ENCODE data around the gene DOK6. TPM values are rescaled to one million over a fixed set of nuclear protein-coding genes. Genes with fewer than 3 reads are reported as not detected.

The DOK6 gene
- total RNA-seq, 4 donors from 2014 or later, result 0.20 to 0.37 (median 0.30) TPM

DNA sequence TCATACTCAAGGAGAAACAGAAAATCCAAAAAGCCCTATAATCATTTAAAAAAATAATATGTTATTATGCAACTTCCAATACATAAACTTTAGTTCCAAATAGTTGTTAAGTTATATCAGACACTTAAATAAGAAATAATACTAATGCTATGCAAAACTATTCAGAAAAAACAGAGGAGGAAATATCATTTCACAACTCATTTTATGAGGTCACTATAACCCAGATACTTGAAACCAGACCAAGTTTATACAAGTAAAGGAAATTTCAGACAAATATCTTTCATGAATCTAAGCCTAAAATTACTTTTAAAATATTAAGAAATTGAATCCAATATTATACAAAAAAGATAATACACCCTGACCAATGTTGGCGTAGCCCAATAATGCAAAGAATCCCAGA is 286.2 kb downstream of the DOK6 start:
- intact Hi-C loops (cut with DNase I; ENCODE audit: low total_unique reads) (no loop called here), in situ Hi-C loops (cut with MboI; ENCODE audit: low pct_ligation_motif_present in 1 of 4, low pct_unique_long_range_greater_than_20kb in 1 of 4, low sequenced_read_pairs in 3 of 4) (no loop called here)
- Histone ChIP-seq H3K4me3 (no peak overlapping the region), H3K27ac (no peak overlapping the region), H3K9me3 (no peaks in the 10 kb centered on the region), H3K36me3 (no peaks in the 10 kb centered on the region), H3K4me1 (no peaks in the 10 kb centered on the region), H3K27me3 (no peaks in the 10 kb centered on the region)
- TF ChIP-seq CTCF (IDR thresholded peaks at IDR 0.05) (no peak), POLR2AphosphoS5 (IDR thresholded peaks at IDR 0.05) (no peak), POLR2A (IDR thresholded peaks at IDR 0.05) (no peak), EP300 (IDR thresholded peaks at IDR 0.05; ENCODE audit: low read depth) (no peak)
- WGBS, 2 donors (ENCODE audit: low coverage in 1 of 2), result 0 to 6% methylated on average over 1 of the region's 1 CpG
- DNase-seq, result no peak

- Histone ChIP-seq H3K27me3 (no peaks in the 10 kb centered on the region), H3K36me3 (no peaks in the 10 kb centered on the region), H3K9me3 (no peaks in the 10 kb centered on the region), H3K4me3 (no peak overlapping the region), H3K27ac (no peak overlapping the region), H3K4me1 (no peaks in the 10 kb centered on the region)
- TF ChIP-seq CTCF (IDR thresholded peaks at IDR 0.05) (no peak), POLR2AphosphoS5 (IDR thresholded peaks at IDR 0.05) (no peak), POLR2A (IDR thresholded peaks at IDR 0.05) (no peak), EP300 (IDR thresholded peaks at IDR 0.05; ENCODE audit: low read depth) (no peak)
- 75 to 85% methylated on average over 1 to 2 of the region's 2 CpGs for WGBS, 2 donors (ENCODE audit: low coverage in 1 of 2)
- intact Hi-C loops (cut with DNase I; ENCODE audit: low total_unique reads) (no loop called here), in situ Hi-C loops (cut with MboI; ENCODE audit: low pct_ligation_motif_present in 1 of 4, low pct_unique_long_range_greater_than_20kb in 1 of 4, low sequenced_read_pairs in 3 of 4) (no loop called here)
- no peak for DNase-seq
Observed at GRCh38 chr18:69689121-69689759, 288.6 kb downstream of the DOK6 start.

DNA sequence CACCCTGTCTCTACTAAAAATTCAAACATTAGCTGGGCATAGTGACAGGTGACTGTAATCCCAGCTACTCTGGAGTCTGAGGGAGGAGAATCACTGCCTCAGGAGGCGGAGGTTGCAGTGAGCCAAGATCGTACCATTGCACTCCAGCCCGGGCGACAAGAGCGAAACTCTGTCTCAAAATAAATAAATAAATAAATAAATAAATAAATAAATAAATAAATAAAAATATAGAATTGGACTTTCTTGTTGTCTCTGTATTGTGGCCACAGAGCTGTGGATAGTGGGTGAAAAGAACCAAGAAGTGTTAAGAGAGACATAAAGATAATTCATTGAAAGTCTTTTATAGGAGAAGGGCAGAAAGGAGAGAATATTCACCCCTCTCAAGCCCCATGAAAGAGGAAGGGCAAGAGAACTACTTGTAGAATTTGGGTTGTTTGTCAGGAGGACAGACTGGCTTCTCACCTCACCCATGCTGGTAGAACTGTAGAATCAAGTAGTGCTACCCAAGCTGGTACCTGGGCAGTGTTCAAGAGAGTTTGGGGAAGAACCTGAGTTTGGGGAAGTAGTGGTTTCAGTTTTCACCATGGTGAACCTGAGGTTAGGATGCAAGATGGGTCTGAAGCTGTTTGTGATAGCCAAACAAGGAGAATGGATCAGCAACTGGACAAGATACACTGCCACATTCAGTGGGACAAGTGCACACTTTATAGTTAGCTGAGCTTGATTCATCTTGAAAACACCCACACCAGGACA is 290.5 kb downstream of the DOK6 start:
- WGBS, 2 donors (ENCODE audit: low coverage in 1 of 2), result 96% methylated on average over 5 of the region's 5 CpGs; no CpG with 5 or more reads in 1 of the 2 donors

More for the DNA sequence above, 290.5 kb downstream of the DOK6 start:
- Histone ChIP-seq H3K27ac (no peak overlapping the region), H3K4me3 (no peak overlapping the region), H3K27me3 (no peaks in the 10 kb centered on the region), H3K4me1 (no peaks in the 10 kb centered on the region), H3K36me3 (no peaks in the 10 kb centered on the region), H3K9me3 (no peaks in the 10 kb centered on the region)
- no peak for TF ChIP-seq EP300 (IDR thresholded peaks at IDR 0.05; ENCODE audit: low read depth)
- no peak for TF ChIP-seq CTCF (IDR thresholded peaks at IDR 0.05)
- no peak for TF ChIP-seq POLR2A (IDR thresholded peaks at IDR 0.05)
- no peak for TF ChIP-seq POLR2AphosphoS5 (IDR thresholded peaks at IDR 0.05)
- no peak for DNase-seq
- intact Hi-C loops (cut with DNase I; ENCODE audit: low total_unique reads), result no loop called here
- in situ Hi-C loops (cut with MboI; ENCODE audit: low pct_ligation_motif_present in 1 of 4, low pct_unique_long_range_greater_than_20kb in 1 of 4, low sequenced_read_pairs in 3 of 4), result no loop called here

All from transverse colon (tissue), 4 donors.